Endothelial cell (in vitro differentiated cells): ENCODE data around the gene OXCT1. TPM values are rescaled to one million over a fixed set of nuclear protein-coding genes. Genes with fewer than 3 reads are reported as not detected.
"Not testable (repeated sequence)": the region's sequence is repeated elsewhere in the genome, so short reads cannot be mapped to it uniquely, and the experiment has no call there.

Source experiments
- DNase-seq: peaks from one replicate; pipeline ENCODE4 v3.0.0; 2021; ENCODE audit warnings: low spot score
- H3K27ac Mint-ChIP-seq: one replicate; pipeline ENCODE4 v1.8.0; 2021; ENCODE audit warnings: mixed read lengths, inconsistent platforms; ENCODE audit not compliant: unreplicated experiment
- H3K27me3 Mint-ChIP-seq: one replicate; pipeline ENCODE4 v1.8.0; 2021; ENCODE audit warnings: mild to moderate bottlenecking, moderate library complexity, mixed read lengths, inconsistent platforms; ENCODE audit not compliant: unreplicated experiment
- H3K36me3 Mint-ChIP-seq: one replicate; pipeline ENCODE4 v1.8.0; 2021; ENCODE audit warnings: mild to moderate bottlenecking, low read depth, mixed read lengths, inconsistent platforms; ENCODE audit not compliant: unreplicated experiment
- H3K4me1 Mint-ChIP-seq: one replicate; pipeline ENCODE4 v1.8.0; 2021; ENCODE audit warnings: mild to moderate bottlenecking, mixed read lengths, inconsistent platforms; ENCODE audit not compliant: unreplicated experiment
- H3K4me3 Mint-ChIP-seq: one replicate; pipeline ENCODE4 v1.8.0; 2021; ENCODE audit warnings: mild to moderate bottlenecking, mixed read lengths, inconsistent platforms; ENCODE audit not compliant: unreplicated experiment
- H3K9me3 Mint-ChIP-seq: one replicate; pipeline ENCODE4 v1.8.0; 2021; ENCODE audit warnings: mixed read lengths, inconsistent platforms; ENCODE audit not compliant: unreplicated experiment
- CTCF ChIP-seq: fragments of 200-600 bp; sonication (generic); IDR thresholded peaks from one replicate; pipeline ENCODE4 v1.5.0; 2021; ENCODE audit warnings: antibody characterized with exemption; ENCODE audit not compliant: unreplicated experiment
- total RNA-seq: library from RNA; stranded (reverse); fragmentation: NEBNext Ultra II Directional; extraction: Animal tissue kit (Norgen Biotek cat#: 25700); gene quantifications from one replicate; pipeline ENCODE4 v1.2.1, GENCODE V29; 2021; ENCODE audit not compliant: unreplicated experiment

Gene OXCT1
- total RNA-seq, 1 donor from 2014 or later = 6.5 TPM

GRCh38 chr5:41728281-41728680 is 141.9 kb downstream of the OXCT1 start:
- Mint-ChIP-seq H3K4me3 (no peak overlapping the region), H3K27ac (no peak overlapping the region), H3K36me3 (no peaks in the 10 kb centered on the region), H3K9me3 (no peaks in the 10 kb centered on the region), H3K27me3 (no peaks in the 10 kb centered on the region), H3K4me1 (no peaks in the 10 kb centered on the region)
- DNase-seq = no peak
- TF ChIP-seq CTCF = no peak

GRCh38 chr5:41722359-41722950 is 147.8 kb downstream of the OXCT1 start:
- Mint-ChIP-seq H3K4me1 (no peaks in the 10 kb centered on the region), H3K27ac (no peak overlapping the region), H3K36me3 (no peaks in the 10 kb centered on the region), H3K9me3 (no peaks in the 10 kb centered on the region), H3K27me3 (no peaks in the 10 kb centered on the region), H3K4me3 (no peak overlapping the region)
- no peak for DNase-seq
- no peak for TF ChIP-seq CTCF

GRCh38 chr5:41721516-41721915 is 148.7 kb downstream of the OXCT1 start:
- DNase-seq = no peak
- Mint-ChIP-seq H3K4me3 (no peak overlapping the region), H3K27ac (no peak overlapping the region), H3K27me3 (no peaks in the 10 kb centered on the region), H3K4me1 (no peaks in the 10 kb centered on the region), H3K9me3 (no peaks in the 10 kb centered on the region), H3K36me3 (no peaks in the 10 kb centered on the region)
- TF ChIP-seq CTCF = no peak

- Mint-ChIP-seq H3K27me3 (peaks cover 2% of the 10 kb centered on the region), H3K27ac (no peak overlapping the region), H3K4me3 (no peak overlapping the region), H3K9me3 (no peaks in the 10 kb centered on the region), H3K36me3 (no peaks in the 10 kb centered on the region), H3K4me1 (no peaks in the 10 kb centered on the region)
- no peak for DNase-seq
- no peak for TF ChIP-seq CTCF
Observed at GRCh38 chr5:41716382-41716781, 153.8 kb downstream of the OXCT1 start.

- not testable (repeated sequence) for H3K27ac Mint-ChIP-seq, H3K27me3 Mint-ChIP-seq, H3K4me3 Mint-ChIP-seq, H3K36me3 Mint-ChIP-seq, H3K9me3 Mint-ChIP-seq, H3K4me1 Mint-ChIP-seq, DNase-seq
Observed at GRCh38 chr5:41714446-41714845, 155.8 kb downstream of the OXCT1 start.
